H1 (cell line): ENCODE data around the gene SENP6. TPM values are rescaled to one million over a fixed set of nuclear protein-coding genes. Genes with fewer than 3 reads are reported as not detected.

Experiments used
- CBX8 ChIP-seq: fragments of 300-800, 300-1000 bp; sonication (generic); IDR thresholded peaks from 2 replicates; pipeline ENCODE4 v1.7.1; 2016; ENCODE audit warnings: low read depth, low read length, borderline replicate concordance
- polyA plus RNA-seq, 7 experiments: library from polyadenylated mRNA; depleted of rRNA in 3 of 7; stranded (reverse) in 5 of 7; unstranded in 2 of 7; fragments of >200 nt in 5 of 7; fragments of 200-250 nt in 2 of 7; gene quantifications; 1 replicate in 5 of 7; 2 replicates in 1 of 7; 4 replicates in 1 of 7; pipeline versions ENCODE4 v1.2.1 to v1.2.3, GENCODE V29; 2011 to 2013; ENCODE audit warnings: missing spikeins in 2 of 7, mixed read lengths in 2 of 7
- total RNA-seq: library from RNA; stranded (reverse); fragmentation: NEBNext Ultra II Directional; extraction: Animal tissue kit (Norgen Biotek cat#: 25700); gene quantifications from 2 replicates; pipeline ENCODE4 v1.2.1, GENCODE V29; 2021
- TF ChIP-seq, protein P1 (sequence below): IDR thresholded peaks from 2 replicates; pipeline ENCODE4 v1.6.1; 2012; ENCODE audit warnings: inconsistent platforms

Gene SENP6
- total and polyA plus RNA-seq, 2 of the 8 experiments (the other 6 are each of a cell fraction or from before 2014, with no cell fraction given), result 13.8 to 103 TPM

- TF ChIP-seq CBX8, result no peak
- TF ChIP-seq, protein P1, sequence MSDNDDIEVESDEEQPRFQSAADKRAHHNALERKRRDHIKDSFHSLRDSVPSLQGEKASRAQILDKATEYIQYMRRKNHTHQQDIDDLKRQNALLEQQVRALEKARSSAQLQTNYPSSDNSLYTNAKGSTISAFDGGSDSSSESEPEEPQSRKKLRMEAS, result no peak
- TF ChIP-seq, all 59 proteins: peak for 0
Measured at GRCh38 chr6:75761489-75761888, 159.8 kb downstream of the SENP6 start (continued).
